Erythroblast (primary cell): ENCODE results near the gene RSPH3.
A peak's percentile ranks its signal among the peaks of the same experiment; 100 is the strongest.

Source experiments
- DNase-seq, 2 experiments: peaks; one replicate each; lab custom pipeline; 2025; lab: John Stamatoyannopoulos, UW
- GATA1 ChIP-seq: IDR thresholded peaks from 2 replicates; pipeline ENCODE4 v1.6.1; 2011; ENCODE audit warnings: low read depth, mild to moderate bottlenecking, control low read depth, low read length, moderate library complexity
- POLR2A ChIP-seq: IDR thresholded peaks from 2 replicates; pipeline ENCODE4 v1.6.1; 2011; ENCODE audit warnings: mild to moderate bottlenecking, low read length

Gene RSPH3

DNA sequence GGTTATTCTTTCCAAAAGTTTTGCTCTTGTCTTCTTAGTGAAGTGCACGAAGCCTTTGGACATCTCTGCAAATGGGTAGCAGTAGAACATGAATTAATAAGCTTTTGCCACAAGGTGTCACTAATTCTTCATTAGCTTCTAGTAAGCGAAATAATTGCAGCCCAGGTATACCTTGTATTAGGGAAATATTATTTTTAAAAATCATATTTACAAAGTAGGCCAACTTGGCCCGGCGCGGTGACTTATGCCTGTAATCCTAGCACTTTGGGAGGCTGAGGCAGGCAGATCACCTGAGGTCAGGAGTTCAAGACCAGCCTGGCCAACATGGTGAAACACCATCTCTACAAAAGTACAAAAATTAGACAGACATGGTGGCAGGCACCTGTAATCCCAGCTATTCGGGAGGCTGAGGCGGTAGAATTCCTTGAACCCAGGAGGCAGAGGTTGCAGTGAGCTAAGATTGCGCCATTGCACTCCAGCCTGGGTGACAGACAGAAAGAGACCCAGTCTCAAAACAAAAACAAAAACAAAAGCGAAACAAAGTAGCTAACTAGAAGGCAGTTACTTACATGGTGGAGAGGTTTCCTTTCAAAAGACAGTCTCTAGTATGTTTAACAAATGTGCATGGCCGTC, 8.8 kb upstream of the RSPH3 start:
- TF ChIP-seq POLR2A (no peak), GATA1 (no peak)
- DNase-seq, result peak; percentile 28 to 38

DNA sequence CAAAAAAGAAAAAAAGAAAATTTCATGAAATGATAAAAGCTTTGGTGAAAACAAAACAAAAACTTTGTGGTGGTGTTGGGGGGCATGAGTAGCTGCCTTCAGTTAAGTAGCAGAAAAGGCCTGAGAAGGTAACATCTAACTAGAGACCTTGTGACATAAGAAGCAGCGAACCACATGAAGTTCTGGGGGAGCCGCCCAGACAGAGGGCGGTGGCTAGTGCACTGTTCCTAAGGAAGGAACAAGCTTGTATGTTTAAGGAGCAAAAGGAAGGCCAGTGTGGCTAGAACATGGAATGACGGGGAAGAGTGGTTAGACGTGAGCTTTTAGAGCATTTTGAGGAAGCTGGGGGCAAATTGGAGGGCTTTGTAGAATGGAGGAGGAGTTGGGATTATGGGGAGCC, 7.5 kb upstream of the RSPH3 start:
- DNase-seq, result no peak
- TF ChIP-seq POLR2A (no peak), GATA1 (no peak)

DNA sequence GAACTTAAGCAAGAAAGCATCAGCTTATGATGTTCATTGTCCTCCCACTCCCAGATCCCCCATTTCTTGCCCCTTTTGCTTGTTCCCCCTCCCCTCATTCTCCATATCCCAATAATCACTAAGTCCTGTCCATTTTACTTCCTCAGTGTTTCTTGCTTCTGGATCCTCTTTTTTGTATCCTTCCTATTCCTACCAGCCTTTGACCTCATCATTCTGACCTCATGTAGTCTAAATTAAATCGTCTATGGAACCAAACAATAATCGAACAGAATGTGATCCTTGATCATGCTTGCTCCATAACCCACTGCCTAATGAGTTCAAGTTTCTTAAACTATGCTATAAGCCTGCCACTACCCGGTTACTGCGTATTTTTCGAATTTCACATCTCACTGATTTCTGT, 5.4 kb upstream of the RSPH3 start:
- no peak for DNase-seq
- TF ChIP-seq GATA1, result no peak

DNA sequence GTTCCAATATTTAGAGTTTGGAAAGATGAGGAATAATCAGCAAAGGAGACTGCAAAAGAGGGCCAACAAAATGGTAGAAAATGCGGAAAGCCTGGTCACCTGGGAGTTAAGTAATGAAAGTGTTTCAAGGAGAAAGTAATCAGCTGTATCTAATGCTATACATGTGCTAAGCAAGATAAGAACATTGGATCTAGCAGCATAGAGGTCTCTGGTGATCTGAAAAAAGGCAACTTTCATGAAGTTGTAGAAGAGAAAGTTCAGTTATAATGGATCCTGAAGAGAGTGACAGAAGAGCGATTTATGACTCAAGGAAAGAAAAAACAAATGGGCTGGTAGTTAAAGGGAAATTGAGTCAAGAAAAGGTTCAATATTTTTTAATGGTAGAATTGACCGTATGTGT, 4.6 kb upstream of the RSPH3 start:
- TF ChIP-seq POLR2A, result no peak
- no peak for TF ChIP-seq GATA1
- peak; percentile 27 to 69 for DNase-seq

DNA sequence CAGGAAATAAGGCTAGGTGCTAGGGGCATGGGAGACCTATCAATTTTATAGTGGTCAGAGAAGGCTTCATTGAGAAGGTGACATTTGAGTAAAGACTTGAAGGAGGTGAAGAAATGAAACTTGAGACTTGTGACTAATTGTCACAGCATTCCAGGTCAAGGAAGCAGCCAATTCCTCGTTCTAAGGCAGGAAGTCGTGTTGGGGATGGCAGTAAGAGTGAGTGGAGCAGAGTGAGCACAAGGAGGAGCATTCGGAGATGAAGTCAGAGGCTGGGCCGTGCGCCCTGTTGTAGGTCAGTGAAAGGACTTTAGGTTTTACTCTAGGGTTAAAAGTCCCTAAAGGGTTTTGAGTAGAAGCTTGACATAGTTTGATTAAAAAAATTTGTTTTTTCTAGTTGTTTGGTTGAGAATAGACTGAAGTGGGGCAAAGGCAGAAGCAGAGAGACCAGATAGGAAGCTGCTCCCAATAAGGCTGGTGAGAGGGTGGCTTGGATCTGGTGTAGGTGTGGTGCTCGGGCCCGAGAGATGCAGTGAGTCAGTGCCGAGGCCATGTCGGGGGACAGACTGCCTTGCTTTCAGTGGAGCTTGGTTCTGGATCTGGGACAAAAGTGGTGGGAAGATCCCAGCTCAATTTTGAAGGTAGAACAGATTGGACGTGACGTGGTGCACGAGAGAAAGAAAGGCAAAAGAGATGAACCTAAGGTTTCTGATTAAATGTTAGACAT, 2.6 kb upstream of the RSPH3 start:
- TF ChIP-seq GATA1 (no peak), POLR2A (no peak)
- DNase-seq, result no peak

DNA sequence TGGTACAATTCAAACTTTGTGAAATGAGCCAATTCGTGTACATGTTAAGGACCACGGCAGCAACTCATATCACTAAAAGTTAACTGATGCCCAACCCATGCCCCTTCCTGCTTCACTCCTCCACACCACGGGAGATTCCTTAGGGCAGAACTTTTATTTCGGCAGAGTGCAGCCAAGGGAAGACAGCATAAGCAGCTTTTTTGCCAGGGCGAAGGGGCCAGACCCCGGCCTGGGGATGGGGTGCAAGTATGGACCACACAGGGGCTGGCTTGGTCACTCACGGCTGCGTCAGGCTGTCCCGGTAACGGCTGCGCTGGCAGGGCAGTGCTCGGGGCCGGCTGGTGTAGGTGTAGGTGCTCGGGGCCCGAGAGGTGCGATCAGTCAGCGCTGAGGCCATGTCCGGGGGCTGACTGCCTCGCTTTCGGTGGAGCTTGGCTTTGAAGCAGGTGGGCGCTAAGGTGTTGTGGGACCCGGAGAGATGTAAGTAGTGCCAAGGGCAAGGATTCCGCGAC, 792 bp downstream of the RSPH3 start:
- peak in 1 of 2 experiments; percentile 26 for DNase-seq
- TF ChIP-seq GATA1 (no peak), POLR2A (no peak)

DNA sequence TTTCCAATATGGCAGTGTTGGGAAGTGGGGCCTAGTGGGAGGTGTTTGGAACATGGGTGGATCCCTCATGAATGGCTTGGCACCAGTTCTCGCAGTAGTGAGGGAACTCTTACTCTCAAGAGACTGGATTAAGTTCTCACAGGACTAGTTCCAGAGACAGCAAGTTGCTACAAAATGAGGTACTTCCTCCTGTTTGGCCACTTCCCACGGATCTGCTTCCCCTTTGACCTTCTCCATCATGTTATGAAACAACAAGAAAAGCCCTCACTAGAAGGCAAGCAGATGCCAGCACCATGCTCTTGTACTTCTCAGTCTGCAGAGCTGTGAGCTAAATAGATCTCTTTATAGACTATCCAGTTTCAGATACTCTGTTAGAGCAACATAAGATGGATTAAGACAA, 3.1 kb downstream of the RSPH3 start:
- TF ChIP-seq POLR2A (no peak), GATA1 (no peak)
- no peak for DNase-seq

DNA sequence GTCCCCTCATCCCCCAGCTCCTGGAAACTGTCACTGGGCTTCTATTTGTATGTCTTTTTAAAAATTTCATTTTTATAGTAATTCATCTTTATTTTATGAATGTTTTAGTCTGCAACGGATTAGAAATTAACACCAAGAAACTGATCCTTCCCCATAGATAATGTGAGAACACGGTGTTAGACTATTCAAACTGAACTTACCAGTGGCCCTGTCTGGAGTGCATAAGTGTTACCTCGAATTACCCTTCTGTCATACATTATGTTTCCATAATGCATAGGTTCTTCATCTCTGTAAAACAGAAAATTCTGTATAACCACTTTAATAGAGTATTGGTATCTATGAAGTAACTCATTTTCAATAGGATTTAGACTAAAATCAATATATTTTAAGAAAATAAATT, 6.4 kb downstream of the RSPH3 start:
- TF ChIP-seq POLR2A (no peak), GATA1 (no peak)
- no peak for DNase-seq

DNA sequence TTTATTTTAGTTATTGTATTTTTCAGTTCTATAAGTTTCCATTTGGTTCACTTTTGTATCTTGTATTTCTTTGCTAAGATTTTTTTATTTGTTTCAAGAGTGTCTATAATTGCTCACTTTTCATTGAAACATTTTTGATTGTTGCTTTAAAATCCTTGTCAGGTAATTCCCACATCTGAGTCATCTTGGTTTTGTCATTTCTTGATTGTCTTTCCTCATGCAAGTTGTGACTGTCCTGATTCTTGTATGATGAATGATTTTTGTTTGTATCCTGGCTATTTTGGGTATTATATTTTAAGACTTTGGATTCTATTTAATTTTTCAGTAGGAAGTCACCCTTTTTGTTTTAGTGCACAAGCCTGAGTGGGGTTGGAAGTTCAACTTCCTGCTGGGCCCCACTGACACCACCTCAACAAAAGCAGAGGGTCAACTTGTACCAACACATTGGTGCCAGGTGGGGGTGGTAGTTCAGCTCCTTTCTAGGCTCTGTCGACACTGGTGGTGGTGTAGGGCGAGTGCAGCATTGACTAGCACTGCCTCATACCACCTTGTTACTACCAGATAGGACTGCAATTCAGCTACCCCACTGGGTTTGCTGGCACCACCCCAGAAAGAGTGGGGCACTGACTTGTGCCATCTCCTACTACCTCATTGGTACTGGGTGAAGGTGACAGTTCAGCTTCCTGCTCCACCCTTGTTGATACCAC, 8.8 kb downstream of the RSPH3 start:
- DNase-seq, result peak in 1 of 2 experiments; percentile 5
- TF ChIP-seq POLR2A (no peak), GATA1 (no peak)

DNA sequence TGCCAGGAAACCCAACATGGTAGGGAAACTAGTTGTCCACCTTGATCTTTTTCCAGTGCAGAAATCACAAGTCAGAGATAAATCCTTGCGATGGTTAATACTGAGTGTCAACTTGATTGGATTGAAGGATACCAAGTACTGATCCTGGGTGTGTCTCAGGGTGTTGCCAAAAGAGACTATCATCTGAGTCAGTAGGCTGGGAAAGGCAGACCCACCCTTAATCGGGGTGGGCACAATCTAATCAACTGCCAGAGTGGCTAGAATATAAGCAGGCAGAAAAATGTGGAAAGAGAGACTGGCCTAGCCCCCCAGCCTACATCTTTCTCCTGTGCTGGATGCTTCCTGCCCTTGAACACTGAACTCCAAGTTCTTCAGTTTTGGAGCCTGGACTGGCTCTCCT, 10.3 kb downstream of the RSPH3 start:
- peak in 1 of 2 experiments; percentile 20 for DNase-seq

DNA sequence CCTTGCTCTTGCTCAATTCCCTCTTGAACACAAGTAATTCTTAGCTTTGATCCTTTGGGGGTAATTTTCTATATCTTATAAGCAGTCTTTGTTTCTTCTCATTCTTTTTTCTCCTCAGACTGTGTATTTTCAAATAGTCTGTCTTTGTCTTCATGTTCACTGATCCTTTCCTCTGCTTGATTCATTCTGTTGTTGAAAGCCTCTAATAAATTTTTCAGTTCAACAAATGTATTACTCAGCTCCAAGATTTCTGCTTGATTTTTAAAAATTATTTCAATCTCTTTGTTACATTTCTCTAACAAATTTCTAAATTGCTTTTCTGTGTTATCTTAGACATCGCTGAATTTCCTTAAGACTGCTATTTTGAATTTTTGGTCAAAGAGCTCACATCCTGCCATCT, 11.5 kb downstream of the RSPH3 start:
- DNase-seq, result no peak
- TF ChIP-seq POLR2A (no peak), GATA1 (no peak)

DNA sequence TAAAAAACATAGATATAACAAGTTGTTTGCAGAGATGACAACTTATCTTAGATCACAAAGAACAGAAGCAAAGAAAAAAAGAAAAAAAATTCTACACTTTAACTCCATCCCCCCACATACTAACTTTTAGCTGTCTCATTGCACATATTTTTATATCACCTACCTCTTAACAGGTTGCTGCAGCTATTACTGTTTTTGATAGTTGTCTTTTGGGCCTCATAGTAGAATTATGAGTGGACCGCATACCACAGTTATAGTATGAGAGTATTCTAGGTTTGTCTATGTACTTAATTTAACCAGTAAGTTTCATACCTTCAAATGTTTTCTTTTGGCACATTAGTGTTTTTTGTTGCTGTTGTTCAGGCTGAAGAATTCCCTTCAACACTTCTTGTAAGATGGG, 12.3 kb downstream of the RSPH3 start:
- TF ChIP-seq POLR2A (no peak), GATA1 (no peak)
- no peak for DNase-seq

DNA sequence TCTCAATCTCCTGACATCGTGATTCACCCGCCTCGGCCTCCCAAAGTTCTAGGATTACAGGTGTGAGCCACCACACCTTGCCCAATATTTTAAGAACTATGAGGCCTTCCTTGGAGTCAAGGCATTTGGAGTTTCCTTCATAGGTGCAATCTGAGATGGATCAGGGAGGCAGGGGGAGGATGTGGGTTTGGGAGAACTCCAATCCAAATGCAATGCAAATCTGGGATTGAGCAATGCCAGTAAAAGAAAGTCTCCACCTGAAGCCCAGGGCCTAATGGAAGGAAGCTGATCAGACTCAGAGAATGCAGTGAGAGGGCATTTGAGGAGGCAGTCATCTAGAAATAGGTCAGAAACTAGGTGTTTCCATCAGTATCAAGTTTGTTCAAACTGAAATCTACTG, 21.2 kb downstream of the RSPH3 start:
- no peak for DNase-seq
- no peak for TF ChIP-seq POLR2A
- TF ChIP-seq GATA1, result no peak

DNA sequence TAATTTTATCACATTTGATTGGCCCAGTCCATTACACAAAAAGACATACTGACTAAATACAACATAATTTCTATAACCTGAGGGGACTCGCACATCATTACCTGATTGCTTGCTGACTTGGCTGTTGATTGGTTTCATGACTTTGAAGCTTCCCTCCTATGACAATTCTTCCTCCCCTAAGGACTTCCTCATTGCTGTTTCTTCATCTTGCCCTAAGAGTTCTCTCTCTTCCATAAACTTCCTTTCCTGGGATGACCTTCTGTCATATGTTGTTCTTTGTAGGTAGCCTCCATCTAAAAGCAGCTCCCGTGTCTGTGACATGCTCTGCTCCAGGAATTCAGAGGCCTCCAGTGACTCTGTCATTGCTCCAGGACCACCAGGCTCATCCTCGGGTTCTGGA, 22.6 kb downstream of the RSPH3 start:
- no peak for DNase-seq
- TF ChIP-seq POLR2A, result no peak
- no peak for TF ChIP-seq GATA1
